HT-29 (cell line): Measurements from ENCODE around the gene TDRD7. TPM values are rescaled to one million over a fixed set of nuclear protein-coding genes. Genes with fewer than 3 reads are reported as not detected.

Source experiments
- DNase-seq: peaks from one replicate; pipeline ENCODE4 v3.0.0-alpha.2; 2015; ENCODE audit warnings: low spot score
- small RNA-seq: library from RNA; depleted of rRNA; stranded (forward); fragments of <200 nt; gene quantifications from one replicate; pipeline ENCODE3, GENCODE V24; 2014
- total RNA-seq: library from RNA; depleted of rRNA; stranded (reverse); fragments of >200 nt; shearing (Covaris generic); gene quantifications from 2 replicates; pipeline ENCODE4 v1.2.3, GENCODE V29; 2014; rRNA removed

TDRD7 gene
- total RNA-seq, 1 experiment from 2014 or later, result 8.7 TPM

DNA sequence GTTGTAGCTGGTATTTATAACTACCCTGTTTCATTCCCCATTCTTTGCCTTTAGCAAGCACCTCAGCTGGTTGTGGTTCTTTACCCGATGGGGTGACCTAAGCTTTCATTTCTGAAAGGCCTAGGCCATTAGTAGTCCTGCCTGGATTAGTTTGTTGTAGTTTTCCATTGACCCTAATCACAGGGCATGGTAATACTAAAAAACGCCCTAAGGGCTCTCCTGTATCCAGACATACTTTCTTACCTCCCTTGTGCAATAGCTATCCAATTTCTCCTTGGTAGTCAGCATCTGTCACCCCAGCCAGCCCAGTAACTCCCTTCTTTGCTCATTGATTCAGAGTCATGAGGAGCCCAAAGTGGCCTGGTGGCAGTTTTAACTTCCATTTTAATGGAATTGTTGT, 113.6 kb downstream of the TDRD7 start:
- DNase-seq, result no peak

DNA sequence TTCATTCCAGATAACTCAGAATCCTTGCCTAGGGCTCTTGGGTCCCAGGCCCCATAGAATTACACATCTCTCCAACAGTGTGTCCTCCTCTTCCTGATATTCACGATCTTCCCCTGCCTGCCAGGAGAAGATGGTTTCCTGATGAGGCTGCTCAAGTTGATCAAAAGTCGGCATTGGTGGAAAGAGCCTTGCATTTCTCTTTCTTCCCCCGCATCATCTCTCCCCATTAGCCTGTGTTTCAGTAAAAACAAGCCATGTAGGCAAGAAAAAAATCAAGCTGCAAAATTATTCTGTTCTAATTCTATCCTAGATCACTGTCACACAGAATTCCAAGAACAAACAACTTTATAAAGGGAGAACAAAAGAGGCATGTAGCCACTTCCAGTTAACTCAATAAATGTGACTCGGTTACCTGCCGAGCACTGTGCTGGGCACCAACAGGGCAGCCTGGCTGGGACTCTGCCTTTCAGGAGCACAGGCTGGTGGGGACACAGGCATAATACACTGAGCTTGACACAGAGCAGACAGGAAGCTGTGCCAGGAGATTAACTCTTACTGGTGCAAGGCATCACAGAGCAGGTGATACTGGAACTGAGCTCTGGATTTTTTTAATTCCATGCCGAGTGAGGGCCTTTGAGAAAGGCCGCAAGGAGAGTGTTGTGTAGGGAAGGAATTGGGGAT, 115.1 kb downstream of the TDRD7 start:
- no peak for DNase-seq

DNA sequence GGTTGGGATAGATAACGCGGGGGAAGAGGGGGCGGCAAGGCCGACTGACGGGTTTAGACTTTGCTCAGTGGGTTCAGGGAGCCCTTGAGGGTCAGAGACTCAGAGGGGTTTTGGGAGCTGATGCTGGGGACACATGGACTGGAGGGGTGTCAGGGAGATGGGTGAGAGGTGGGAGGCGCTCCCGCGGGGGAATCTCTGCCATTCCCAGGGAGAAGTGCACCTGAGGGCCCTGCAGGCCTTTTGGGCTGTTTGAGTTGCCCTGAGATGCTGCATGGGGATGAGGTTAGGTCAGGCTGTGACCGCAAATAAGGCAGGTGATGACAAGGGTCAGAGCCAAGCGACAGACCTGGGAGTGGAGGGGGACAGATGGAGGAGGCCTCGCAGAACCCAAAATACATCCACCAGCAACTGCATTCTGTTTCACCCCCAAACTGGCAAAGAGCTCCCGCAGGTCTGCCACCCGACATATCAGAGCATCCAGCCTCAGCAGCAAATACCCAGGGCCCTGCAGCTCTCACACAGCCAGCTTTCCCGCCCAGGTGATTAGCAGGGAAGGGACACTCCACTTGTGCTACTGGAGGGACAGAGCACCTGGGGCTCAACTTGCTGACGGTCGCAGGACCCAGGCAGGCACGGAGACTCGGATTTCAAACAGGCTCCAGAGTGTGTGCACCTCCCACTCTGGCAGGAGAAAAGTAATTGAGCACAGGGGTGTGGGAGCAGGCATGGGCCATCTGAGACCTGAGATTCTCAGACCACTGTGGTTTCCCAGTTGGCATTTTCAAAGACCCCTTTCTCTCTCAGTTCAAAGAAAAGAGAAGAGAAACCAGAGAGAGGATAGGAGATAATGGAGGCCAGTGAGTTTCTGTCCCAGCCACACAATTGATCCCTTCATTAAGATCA, 116.0 kb downstream of the TDRD7 start:
- no peak for DNase-seq

DNA sequence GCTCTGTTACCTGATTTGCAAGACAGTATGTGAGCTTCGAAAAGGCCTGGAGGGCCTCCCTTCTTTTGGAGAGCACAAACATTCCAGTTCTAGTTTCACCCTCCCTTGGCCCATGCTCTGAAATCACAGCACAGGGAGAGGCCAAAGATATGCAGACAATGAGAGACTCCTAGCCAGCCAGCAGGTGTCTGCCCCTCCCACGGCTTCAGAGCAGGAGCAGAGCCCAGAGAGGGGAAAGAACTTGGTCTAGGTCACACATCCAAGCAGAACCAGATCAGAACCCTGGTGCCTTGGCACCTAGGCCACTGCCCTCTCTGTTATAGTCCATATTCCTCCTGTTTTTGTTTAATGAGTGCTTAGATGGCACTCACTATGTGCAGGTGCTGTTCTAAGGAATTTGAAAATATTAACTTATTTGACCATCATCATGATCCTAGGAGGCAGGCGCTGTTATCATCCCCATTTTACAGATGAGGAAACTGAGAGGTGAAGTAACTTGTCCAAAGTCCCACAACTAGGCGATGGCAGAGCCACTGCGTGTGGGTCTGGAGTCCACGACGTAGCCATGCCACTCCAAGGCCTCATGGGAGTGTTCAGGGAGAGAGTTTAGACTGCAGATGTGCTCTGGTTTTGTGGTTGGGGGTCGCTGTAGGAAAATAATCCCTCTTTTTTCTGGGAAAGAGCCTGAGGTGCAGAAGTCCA, 116.8 kb downstream of the TDRD7 start:
- DNase-seq, result no peak

DNA sequence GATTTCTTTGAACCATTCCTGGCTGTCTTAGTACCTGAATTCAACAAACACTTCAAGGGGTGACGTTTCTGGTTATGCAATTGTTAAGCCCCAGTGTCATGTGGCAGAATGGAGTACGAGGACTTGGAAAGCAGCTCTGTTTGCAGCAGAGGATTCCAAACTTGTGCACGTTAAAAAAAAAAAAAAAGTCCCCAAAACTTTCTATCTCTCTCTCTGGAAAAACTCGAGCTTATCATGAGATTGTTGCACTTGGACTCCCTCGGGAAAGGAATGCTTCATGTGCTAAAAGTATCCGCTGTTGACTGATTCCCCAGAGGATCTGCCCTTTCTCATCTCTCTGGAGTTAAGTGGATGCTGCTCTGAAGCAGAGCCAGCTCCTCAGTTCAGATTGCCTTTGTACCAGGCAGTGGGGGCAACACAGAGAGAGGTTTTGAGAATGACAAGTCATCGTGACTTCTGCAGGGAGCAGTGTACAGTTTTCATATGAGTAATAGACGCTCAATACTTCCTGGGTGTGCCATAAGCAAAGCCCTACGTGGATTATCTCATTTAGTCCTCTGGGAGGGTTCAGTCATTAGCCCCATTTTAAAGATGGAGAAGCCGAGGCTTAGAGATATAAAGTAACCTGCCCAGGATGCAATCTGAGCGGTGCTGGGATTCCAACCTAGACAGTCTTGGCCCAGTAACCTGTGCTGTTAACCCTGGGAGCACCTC, 117.6 kb downstream of the TDRD7 start:
- no peak for DNase-seq

DNA sequence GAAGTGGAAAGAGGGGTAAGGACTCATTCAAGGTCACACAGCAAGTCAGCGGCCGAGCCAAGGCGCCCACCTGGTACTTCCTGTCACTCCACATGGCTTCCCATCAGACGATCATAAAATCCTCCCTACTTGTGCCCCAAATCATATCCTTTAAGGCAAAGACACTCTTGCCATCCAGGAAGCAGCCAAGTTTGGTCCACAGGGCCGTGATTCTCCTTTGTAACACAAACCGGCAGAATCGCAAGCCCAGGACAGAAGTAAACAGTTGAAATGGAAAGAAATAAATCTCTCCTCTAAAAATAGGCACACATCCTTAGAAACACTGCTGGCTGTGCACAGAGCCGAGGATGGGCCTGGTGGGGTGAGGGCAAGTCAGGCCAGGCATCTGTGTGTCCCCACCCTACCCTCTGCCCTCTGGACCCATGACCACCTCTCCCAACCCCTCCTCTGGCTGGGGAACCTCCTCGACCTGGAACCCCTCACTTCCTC, 120.0 kb downstream of the TDRD7 start:
- DNase-seq, result no peak

DNA sequence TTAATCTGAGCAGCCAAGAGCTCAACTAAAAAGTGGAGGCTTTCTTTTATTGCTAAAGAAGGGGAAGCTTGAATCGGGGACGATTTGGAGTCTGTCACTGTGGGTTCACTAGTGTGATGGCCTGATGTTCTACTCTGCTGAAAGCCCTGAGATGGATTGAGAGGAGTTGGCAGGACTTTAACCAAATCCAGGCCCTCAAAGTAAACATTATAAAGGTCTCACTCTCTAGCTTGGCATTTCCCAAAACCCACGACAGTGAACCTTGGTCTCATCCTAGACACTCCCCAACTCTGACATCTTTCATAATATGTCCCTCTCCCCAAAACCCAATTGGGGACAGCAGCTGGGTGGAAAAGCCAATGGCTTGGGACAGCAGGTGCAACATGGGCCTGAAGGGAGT, 122.3 kb downstream of the TDRD7 start:
- DNase-seq, result no peak

DNA sequence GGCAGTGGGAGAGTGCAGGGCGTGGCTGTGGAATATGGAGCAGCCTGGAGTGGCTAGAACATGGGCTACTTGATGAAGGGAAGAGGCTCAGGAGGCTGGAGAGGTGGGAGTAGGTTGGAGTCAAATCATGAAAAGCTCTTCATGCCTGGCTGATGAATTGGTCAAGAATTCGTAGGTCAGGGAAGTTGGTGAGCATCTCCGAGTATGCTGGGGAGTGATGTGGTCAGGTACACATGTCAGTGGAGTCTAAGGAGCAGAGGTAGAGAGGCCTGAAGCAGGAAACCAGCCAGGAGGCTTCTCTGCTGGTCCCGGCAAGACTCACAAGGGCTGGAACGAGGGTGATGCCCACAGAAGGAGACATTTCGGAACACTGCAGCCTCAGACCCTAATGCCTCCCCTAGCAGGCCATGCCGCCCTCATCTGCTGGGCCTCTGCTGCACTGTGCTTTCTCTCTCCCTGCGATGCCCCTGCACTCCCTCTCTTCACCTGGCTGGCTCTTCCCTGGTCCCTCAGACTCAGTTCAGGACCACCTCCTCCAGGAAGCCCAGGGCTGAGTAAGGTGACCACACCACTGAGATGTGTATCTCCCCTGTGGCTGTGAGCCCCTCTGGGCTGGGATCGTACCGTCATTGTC, 123.2 kb downstream of the TDRD7 start:
- no peak for DNase-seq

DNA sequence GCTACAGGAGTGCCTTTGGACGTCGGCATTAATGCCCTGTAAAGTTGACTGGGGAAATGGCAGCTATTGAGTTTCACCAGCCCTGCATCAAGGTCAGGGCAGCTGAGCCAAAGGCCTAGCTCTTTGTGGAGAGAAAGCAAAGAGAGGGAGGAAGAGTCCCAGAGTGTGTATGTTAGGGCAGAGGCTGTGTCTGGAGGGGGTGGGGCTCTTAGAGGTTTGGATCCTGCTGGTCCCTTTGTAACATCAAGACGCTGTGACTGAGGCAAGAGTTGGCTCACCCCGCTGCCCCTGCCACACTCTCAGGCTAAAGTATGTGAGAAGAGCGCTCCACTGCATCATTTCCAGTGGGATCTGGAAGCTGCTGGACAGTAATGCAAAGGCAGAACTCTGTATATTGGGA, 123.9 kb downstream of the TDRD7 start:
- no peak for DNase-seq

DNA sequence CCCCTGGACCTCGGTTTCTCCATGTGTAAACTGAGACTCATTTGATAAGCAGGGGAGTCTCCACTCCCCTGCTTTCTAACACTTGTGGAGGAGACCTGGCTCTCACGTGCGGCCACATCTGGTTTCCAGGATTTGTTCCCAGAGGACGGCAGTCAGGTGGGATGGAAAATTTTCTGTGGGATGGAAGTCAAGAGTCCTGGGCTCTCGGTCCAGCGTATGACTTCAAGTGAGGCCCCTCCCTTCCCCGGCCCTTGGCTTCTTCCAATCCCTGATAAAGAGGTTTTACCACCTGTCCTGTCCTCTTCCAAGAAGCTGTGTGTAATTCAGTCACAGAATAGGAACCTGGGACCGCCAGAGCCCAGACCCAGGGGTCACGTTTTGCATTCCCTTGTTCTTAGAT, 124.6 kb downstream of the TDRD7 start:
- DNase-seq, result no peak

DNA sequence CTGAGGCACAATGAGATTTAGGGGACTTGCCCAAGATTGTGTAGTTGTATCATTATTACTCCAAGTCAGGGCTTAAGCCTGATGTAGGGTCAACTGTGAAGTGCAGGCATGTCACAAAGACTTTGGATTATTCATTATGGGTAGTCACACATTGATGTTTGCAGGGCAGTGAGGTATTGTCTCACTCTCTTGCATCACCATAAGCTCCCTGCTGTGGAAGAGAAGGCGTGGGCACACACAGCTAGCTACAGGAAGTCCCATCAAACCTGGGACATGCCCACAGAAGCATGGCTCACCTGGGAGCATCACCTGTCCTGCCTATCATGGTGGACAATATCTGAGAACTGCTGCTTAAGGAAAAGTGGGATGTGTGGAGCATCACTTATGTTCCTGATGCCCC, 131.7 kb downstream of the TDRD7 start:
- no peak for DNase-seq

DNA sequence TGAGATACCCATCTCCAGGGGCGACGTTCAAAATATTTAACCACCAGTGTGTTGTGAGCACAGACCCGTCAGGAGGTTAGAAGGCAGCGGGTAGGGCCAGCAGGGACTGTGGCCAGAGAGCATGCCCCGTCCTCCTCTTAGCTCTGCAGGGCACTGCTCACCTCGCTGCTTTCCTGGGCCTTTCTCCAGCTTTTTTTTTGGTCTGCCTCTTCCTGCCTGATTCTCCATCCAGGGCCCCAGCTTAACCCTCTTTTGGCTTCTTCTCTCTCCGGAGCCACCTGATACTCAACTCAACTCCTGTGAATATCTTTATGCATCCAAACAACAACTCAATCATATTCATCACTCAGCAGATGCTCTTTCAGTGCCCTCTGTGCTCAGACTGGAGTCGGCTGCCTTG, 133.6 kb downstream of the TDRD7 start:
- no peak for DNase-seq

Small RNA genes lying within 50 kb of the gene (small RNA-seq; reads per million reads assigned to genes)
- gene MIR1302-8, result not detected

Other genes with a start within 250 kb of the TDRD7 start
- gene CCDC180, start 104.4 kb upstream of the TDRD7 start, total RNA-seq, result 0.13 TPM in 1 of 2 replicates, not detected in the other
- not detected in 2 replicates for gene TMOD1, start 89.6 kb downstream of the TDRD7 start, total RNA-seq
- gene TSTD2, start 221.3 kb downstream of the TDRD7 start, total RNA-seq, result 10.0 and 10.6 TPM in 2 replicates
- gene NCBP1, start 221.7 kb downstream of the TDRD7 start, total RNA-seq, result 25.9 and 27.9 TPM in 2 replicates